Right atrium auricular region (tissue), 2 donors: ENCODE measurements around the gene RALGPS2. TPM values are rescaled to one million over a fixed set of nuclear protein-coding genes. Genes with fewer than 3 reads are reported as not detected.

Source experiments
- DNase-seq: peaks from one replicate; pipeline ENCODE4 v3.0.0-alpha.2; 2019; ENCODE audit warnings: low spot score
- H3K27ac ChIP-seq, 2 donors: fragments of 200-600 bp; sonication (generic); 1 replicate in 1 of 2; 2 replicates in 1 of 2; pipeline ENCODE4 v1.5.1; 2016 to 2019
- H3K27me3 ChIP-seq, 2 donors: fragments of 200-600 bp; sonication (generic); one replicate each; pipeline versions ENCODE4 v1.5.1 to v1.6.0; 2017 to 2019
- H3K36me3 ChIP-seq: fragments of 200-600 bp; sonication (generic); one replicate; pipeline ENCODE4 v1.5.1; 2016
- H3K4me1 ChIP-seq, 2 donors: fragments of 200-600 bp; sonication (generic); one replicate each; pipeline versions ENCODE4 v1.5.1 to v1.6.0; 2017 to 2019
- H3K4me3 ChIP-seq, 2 donors: fragments of 200-600 bp; sonication (generic); 1 replicate in 1 of 2; 2 replicates in 1 of 2; pipeline ENCODE4 v1.5.1; 2017 to 2019; ENCODE audit warnings: mild to moderate bottlenecking in 1 of 2, moderate library complexity in 1 of 2
- H3K9me3 ChIP-seq, 2 donors: fragments of 200-600 bp; sonication (generic); one replicate each; pipeline ENCODE4 v1.5.1; 2019
- total RNA-seq, 2 donors: library from RNA; depleted of rRNA; stranded (reverse); fragments of >200 nt; gene quantifications; one replicate each; pipeline ENCODE4 v1.1.0, GENCODE V29; 2016
- TF ChIP-seq, protein P1 (sequence below), 2 donors: fragments of 200-600 bp; sonication (generic); IDR thresholded peaks; one replicate each; pipeline ENCODE4 v1.5.1; 2019; ENCODE audit warnings: antibody characterized with exemption in 2 of 2

RALGPS2 gene
- total RNA-seq, 2 donors from 2014 or later: 9.0 to 16.1 TPM

DNA sequence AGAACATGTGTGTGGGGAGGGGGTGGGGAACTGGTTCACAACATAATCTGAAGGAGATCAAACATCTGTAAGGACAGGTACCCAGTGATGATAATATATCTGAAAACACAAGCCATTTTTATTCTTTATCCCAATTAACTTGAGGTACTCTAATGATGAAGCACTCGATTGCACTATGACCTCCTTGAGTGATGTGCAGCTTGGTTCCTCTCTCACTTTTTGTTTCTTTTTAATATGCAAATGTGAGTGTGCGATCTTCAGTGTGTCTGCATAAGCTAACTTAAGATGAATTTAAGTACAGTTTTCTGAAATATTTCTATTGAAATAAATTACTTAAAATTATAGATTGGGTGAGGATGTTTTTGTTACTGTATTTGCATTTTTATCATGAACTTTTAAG, 196.5 kb downstream of the RALGPS2 start:
- Histone ChIP-seq H3K4me1 (peaks cover 0 to 20% of the 10 kb centered on the region in 2 donors), H3K4me3 (no peak overlapping the region), H3K36me3 (no peaks in the 10 kb centered on the region), H3K27me3 (no peaks in the 10 kb centered on the region), H3K9me3 (peaks cover 0 to 4% of the 10 kb centered on the region in 2 donors), H3K27ac (no peak overlapping the region)
- TF ChIP-seq, protein P1, sequence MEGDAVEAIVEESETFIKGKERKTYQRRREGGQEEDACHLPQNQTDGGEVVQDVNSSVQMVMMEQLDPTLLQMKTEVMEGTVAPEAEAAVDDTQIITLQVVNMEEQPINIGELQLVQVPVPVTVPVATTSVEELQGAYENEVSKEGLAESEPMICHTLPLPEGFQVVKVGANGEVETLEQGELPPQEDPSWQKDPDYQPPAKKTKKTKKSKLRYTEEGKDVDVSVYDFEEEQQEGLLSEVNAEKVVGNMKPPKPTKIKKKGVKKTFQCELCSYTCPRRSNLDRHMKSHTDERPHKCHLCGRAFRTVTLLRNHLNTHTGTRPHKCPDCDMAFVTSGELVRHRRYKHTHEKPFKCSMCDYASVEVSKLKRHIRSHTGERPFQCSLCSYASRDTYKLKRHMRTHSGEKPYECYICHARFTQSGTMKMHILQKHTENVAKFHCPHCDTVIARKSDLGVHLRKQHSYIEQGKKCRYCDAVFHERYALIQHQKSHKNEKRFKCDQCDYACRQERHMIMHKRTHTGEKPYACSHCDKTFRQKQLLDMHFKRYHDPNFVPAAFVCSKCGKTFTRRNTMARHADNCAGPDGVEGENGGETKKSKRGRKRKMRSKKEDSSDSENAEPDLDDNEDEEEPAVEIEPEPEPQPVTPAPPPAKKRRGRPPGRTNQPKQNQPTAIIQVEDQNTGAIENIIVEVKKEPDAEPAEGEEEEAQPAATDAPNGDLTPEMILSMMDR (IDR thresholded peaks at IDR 0.05): no peak
- DNase-seq: no peak

- TF ChIP-seq, protein P1 (IDR thresholded peaks at IDR 0.05): no peak
- DNase-seq: no peak
- Histone ChIP-seq H3K4me1 (peaks cover 0 to 25% of the 10 kb centered on the region in 2 donors), H3K27me3 (no peaks in the 10 kb centered on the region), H3K36me3 (no peaks in the 10 kb centered on the region), H3K4me3 (no peak overlapping the region), H3K27ac (no peak overlapping the region), H3K9me3 (peaks cover 0 to 4% of the 10 kb centered on the region in 2 donors)
These were observed 198.5 kb downstream of the RALGPS2 start for GRCh38 chr1:178923512-178923911.

DNA sequence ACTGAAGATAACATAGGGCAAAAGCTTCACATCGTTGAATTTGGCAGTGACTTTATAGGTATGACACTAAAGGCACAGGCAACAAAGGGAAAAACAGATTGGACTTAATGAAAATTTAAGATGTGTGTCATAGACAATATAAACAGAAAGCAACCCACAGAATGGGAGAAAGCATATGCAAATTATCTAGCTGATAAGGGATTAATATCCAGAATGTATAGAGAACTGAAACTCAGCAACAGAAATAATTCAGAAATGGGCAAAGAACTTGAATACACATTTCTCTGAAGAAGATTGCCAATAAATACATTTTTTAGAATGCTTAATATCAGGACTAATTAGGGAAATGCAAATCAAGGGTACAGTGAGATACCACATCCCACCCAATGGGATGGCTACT, 201.0 kb downstream of the RALGPS2 start:
- H3K27me3 ChIP-seq: no peaks in the 10 kb centered on the region
- no peaks in the 10 kb centered on the region for H3K36me3 ChIP-seq
- no peak for DNase-seq
- H3K4me1 ChIP-seq: peaks cover 0 to 30% of the 10 kb centered on the region in 2 donors
- no peak overlapping the region for H3K27ac ChIP-seq
- no peak overlapping the region for H3K4me3 ChIP-seq
- peaks cover 0 to 4% of the 10 kb centered on the region in 2 donors for H3K9me3 ChIP-seq
- TF ChIP-seq, protein P1 (IDR thresholded peaks at IDR 0.05): no peak

DNA sequence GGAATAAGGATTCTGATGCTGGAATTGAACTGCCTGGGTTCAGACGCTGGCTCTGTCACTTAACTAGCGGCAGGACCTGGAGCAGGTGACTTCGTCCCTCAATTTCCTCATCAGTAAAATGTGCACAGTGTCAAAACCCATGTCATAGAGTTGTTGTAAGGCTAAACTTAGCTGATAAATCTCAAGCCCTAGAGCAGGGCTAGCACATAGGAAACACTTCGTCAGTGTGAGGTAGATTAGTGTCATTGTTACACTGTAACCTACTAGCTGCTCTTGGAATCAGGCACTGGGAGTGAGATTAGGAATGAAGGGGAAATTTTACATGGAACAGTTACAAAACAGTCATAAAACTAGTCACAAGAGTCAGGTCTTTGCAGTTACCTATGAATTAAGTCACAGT, 202.0 kb downstream of the RALGPS2 start:
- H3K27me3 ChIP-seq: no peaks in the 10 kb centered on the region
- TF ChIP-seq, protein P1 (IDR thresholded peaks at IDR 0.05): no peak
- DNase-seq: no peak
- H3K4me1 ChIP-seq: peaks cover 0 to 40% of the 10 kb centered on the region in 2 donors
- peaks cover 0 to 4% of the 10 kb centered on the region in 2 donors for H3K9me3 ChIP-seq
- no peak overlapping the region for H3K4me3 ChIP-seq
- H3K27ac ChIP-seq: peak overlapping the region in 1 of 2 donors; percentile 5
- no peaks in the 10 kb centered on the region for H3K36me3 ChIP-seq

DNA sequence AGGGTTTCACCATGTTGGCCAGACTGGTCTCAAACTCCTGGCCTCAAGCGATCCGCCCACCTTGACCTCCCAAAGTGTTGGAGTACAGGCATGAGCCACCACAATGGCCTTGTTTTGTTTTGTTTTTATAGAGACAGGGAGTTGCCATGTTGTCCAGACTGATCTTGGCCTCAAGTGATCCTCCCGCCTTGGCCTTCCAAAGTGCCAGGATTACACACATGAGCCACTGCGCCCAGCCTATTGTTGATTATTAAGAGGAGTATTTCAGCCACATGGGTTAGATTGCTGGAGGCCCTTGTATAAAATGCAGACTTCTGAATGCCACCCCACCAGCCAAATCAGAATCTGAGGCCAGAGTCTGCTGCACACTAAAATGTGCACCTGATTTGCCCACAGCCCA, 203.0 kb downstream of the RALGPS2 start:
- Histone ChIP-seq H3K4me3 (no peak overlapping the region), H3K27ac (peak overlapping the region; percentile 41 to 55), H3K36me3 (no peaks in the 10 kb centered on the region), H3K4me1 (peaks cover 0 to 50% of the 10 kb centered on the region in 2 donors), H3K27me3 (no peaks in the 10 kb centered on the region), H3K9me3 (peaks cover 0 to 4% of the 10 kb centered on the region in 2 donors)
- no peak for DNase-seq
- TF ChIP-seq, protein P1 (IDR thresholded peaks at IDR 0.05): no peak

GRCh38 chr1:178928976-178929375, 203.9 kb downstream of the RALGPS2 start:
- no peak for DNase-seq
- Histone ChIP-seq H3K27ac (peak overlapping the region; percentile 41 to 55), H3K36me3 (no peaks in the 10 kb centered on the region), H3K9me3 (peaks cover 0 to 4% of the 10 kb centered on the region in 2 donors), H3K4me1 (peaks cover 0 to 59% of the 10 kb centered on the region in 2 donors), H3K27me3 (no peaks in the 10 kb centered on the region), H3K4me3 (no peak overlapping the region)
- TF ChIP-seq, protein P1 (IDR thresholded peaks at IDR 0.05): no peak
